ENCODE measurements around the gene S100A7. TPM values are rescaled to one million over a fixed set of nuclear protein-coding genes. Genes with fewer than 3 reads are reported as not detected.

S100A7 gene
- total and polyA plus RNA-seq, 2 of the 4 experiments (the other 2 are of a cell fraction): not detected

DNA sequence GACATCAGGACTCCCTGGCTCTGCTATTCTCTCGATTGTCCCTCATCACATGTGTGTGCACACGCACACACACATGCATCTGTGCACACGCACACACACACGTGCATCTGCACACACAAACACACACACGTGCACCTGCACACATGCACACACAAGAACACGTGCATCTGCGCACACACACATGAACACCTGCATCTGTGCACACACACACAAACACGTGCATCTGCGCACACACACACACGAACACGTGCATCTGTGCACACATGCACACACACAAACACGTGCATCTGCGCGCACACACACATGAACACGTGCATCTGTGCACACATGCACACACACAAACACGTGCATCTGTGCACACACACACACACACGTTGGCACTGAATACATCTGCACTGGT is 29.4 kb downstream of the S100A7 start:
- dilution Hi-C loops (cut with HindIII; ENCODE audit: low sequenced_read_pairs, unreplicated experiment): no loop called here
- Histone ChIP-seq H2BK5ac (ENCODE audit: low read depth, low read length, poor library complexity, severe bottlenecking) (no peak overlapping the region), H2BK15ac (ENCODE audit: low read depth, low read length) (no peak overlapping the region), H3K4me2 (ENCODE audit: low read depth, low read length) (no peak overlapping the region), H4K5ac (ENCODE audit: low read depth, low read length) (no peak overlapping the region), H3K79me1 (ENCODE audit: low read depth in 1 of 2, low read length in 2 of 2) (no peaks in the 10 kb centered on the region), H3K18ac (ENCODE audit: low read depth, low read length) (no peak overlapping the region), H3K4me1 (ENCODE audit: control insufficient read depth, insufficient read depth, low read length) (no peaks in the 10 kb centered on the region), H4K8ac (ENCODE audit: low read depth in 2 of 2, low read length in 2 of 2) (no peak overlapping the region), H2AFZ (replicated peaks; ENCODE audit: low read length, poor library complexity) (no peak overlapping the region), H3K4me3 (ENCODE audit: insufficient read depth, low read depth, low read length) (no peak overlapping the region), H2AK9ac (replicated peaks; ENCODE audit: low read depth, low read length, poor library complexity) (no peak overlapping the region), H3K36me3 (ENCODE audit: control insufficient read depth, insufficient read depth, low read length) (no peaks in the 10 kb centered on the region), H2AK5ac (ENCODE audit: low read depth, low read length) (no peak overlapping the region), H3K9ac (ENCODE audit: low read depth, low read length) (no peak overlapping the region), H3K23ac (ENCODE audit: low read depth, low read length) (no peak overlapping the region), H3K9me3 (ENCODE audit: control insufficient read depth, insufficient read depth, low read length) (no peaks in the 10 kb centered on the region), H2BK120ac (ENCODE audit: low read depth, low read length) (no peak overlapping the region), H3K4ac (ENCODE audit: low read depth, low read length) (no peak overlapping the region), H3K14ac (replicated peaks; ENCODE audit: low read depth, low read length) (no peak overlapping the region), H3K27me3 (ENCODE audit: control insufficient read depth, insufficient read depth, low read length) (peaks cover 6% of the 10 kb centered on the region), H3K27ac (ENCODE audit: insufficient read depth, low read length) (no peak overlapping the region), H3K9me1 (ENCODE audit: insufficient read depth, low read length) (peaks cover 3% of the 10 kb centered on the region; the same call in 1 of the 2 replicates), H3K56ac (ENCODE audit: extremely low read depth, insufficient read depth, low read length) (no peak overlapping the region), H4K91ac (ENCODE audit: insufficient read depth, low read depth, low read length) (no peak overlapping the region), H4K20me1 (ENCODE audit: insufficient read depth, low read length) (no peaks in the 10 kb centered on the region), H2BK20ac (ENCODE audit: low read depth, low read length) (no peak overlapping the region)
- in situ Hi-C loops (cut with MboI; ENCODE audit: low sequenced_read_pairs): no loop called here
- intact Hi-C loops (cut with micrococcal nuclease): no loop called here
- DNase-seq: no peak
- BruUV-seq (replicated peaks): no TSS peak
- ChIA-PET CTCF (no interaction called here), POLR2A (ENCODE audit: unreplicated experiment) (no interaction called here)
- no peak for ATAC-seq (ENCODE audit: low read depth)
- 70% methylated on average over 12 of the region's 17 CpGs; no CpG with 5 or more reads in 1 of the 2 experiments for WGBS, 2 experiments (ENCODE audit: extremely low coverage in 2 of 2, insufficient read length in 1 of 2)
- TF ChIP-seq CTCF (conservative IDR thresholded peaks at IDR 0.05; ENCODE audit: low read depth, low read length): no peak
- no peak for TF ChIP-seq CEBPB (IDR thresholded peaks at IDR 0.05; ENCODE audit: low read depth, low read length)
- TF ChIP-seq POLR2A (IDR thresholded peaks at IDR 0.05; ENCODE audit: low read depth, low read length): no peak
- no peak for TF ChIP-seq BHLHE40 (IDR thresholded peaks at IDR 0.05; ENCODE audit: low read depth, low read length)
- no peak for TF ChIP-seq RCOR1 (IDR thresholded peaks at IDR 0.05; ENCODE audit: insufficient replicate concordance, low read length)
- no peak for TF ChIP-seq MAZ (IDR thresholded peaks at IDR 0.05; ENCODE audit: borderline replicate concordance, low read depth, low read length)
- TF ChIP-seq MAFK (IDR thresholded peaks at IDR 0.05; ENCODE audit: low read depth, low read length): no peak
- no peak for TF ChIP-seq SMC3 (IDR thresholded peaks at IDR 0.05; ENCODE audit: low read depth, low read length)
- no peak for TF ChIP-seq NFE2L2 (IDR thresholded peaks at IDR 0.05; ENCODE audit: low read depth, low read length)
- no peak for TF ChIP-seq RAD21 (IDR thresholded peaks at IDR 0.05; ENCODE audit: low read length)
- no peak for TF ChIP-seq FOS (IDR thresholded peaks at IDR 0.05; ENCODE audit: low read depth, low read length)
- no peak for TF ChIP-seq MXI1 (IDR thresholded peaks at IDR 0.05; ENCODE audit: borderline replicate concordance, low read depth, low read length)
- TF ChIP-seq CHD1 (IDR thresholded peaks at IDR 0.05; ENCODE audit: low read depth, low read length): no peak
- no peak for TF ChIP-seq USF2 (IDR thresholded peaks at IDR 0.05; ENCODE audit: low read depth, low read length)
- TF ChIP-seq ELK1 (IDR thresholded peaks at IDR 0.05; ENCODE audit: borderline replicate concordance, low read depth, low read length): no peak
- TF ChIP-seq RFX5 (IDR thresholded peaks at IDR 0.05; ENCODE audit: low read depth, low read length): no peak

All from IMR-90 (cell line).